Subcutaneous abdominal adipose tissue (tissue), 5 donors: ENCODE measurements around the gene EYS.

Experiments
- H3K27ac ChIP-seq: one replicate; pipeline ENCODE4 v1.7.0; 2013; ENCODE audit warnings: low read depth, mild to moderate bottlenecking, inconsistent platforms, low read length, moderate library complexity
- H3K27me3 ChIP-seq, 5 donors: one replicate each; pipeline ENCODE4 v1.7.0; 2013; ENCODE audit warnings: low read length in 5 of 5, inconsistent platforms in 1 of 5; ENCODE audit not compliant: control insufficient read depth in 5 of 5, insufficient read depth in 4 of 5
- H3K36me3 ChIP-seq, 5 donors: one replicate each; pipeline ENCODE4 v1.7.0; 2013; ENCODE audit warnings: low read length in 5 of 5; ENCODE audit not compliant: control insufficient read depth in 5 of 5, insufficient read depth in 5 of 5
- H3K4me1 ChIP-seq, 5 donors: one replicate each; pipeline ENCODE4 v1.7.0; 2013; ENCODE audit warnings: low read length in 5 of 5, mild to moderate bottlenecking in 3 of 5, moderate library complexity in 1 of 5; ENCODE audit not compliant: control insufficient read depth in 5 of 5, insufficient read depth in 5 of 5
- H3K4me3 ChIP-seq, 5 donors: one replicate each; pipeline ENCODE4 v1.7.0; 2013; ENCODE audit warnings: low read length in 5 of 5, low read depth in 1 of 5
- H3K9ac ChIP-seq, 5 donors: one replicate each; pipeline ENCODE4 v1.7.0; 2013; ENCODE audit warnings: low read length in 5 of 5, mild to moderate bottlenecking in 4 of 5, moderate library complexity in 3 of 5
- H3K9me3 ChIP-seq, 5 donors: one replicate each; pipeline ENCODE4 v1.7.0; 2013; ENCODE audit warnings: low read length in 5 of 5; ENCODE audit not compliant: control insufficient read depth in 5 of 5
- donor health status: healthy.
- donor health status: healthy.
- donor health status: healthy.
- donor health status: healthy.
- donor health status: healthy.

Gene EYS

GRCh38 chr6:63795826-63796225 lies 1911.2 kb downstream of the EYS start:
- no peaks in the 10 kb centered on the region for H3K36me3 ChIP-seq
- peaks cover 0 to 3% (median 0%) of the 10 kb centered on the region in 5 donors for H3K4me1 ChIP-seq
- H3K27me3 ChIP-seq = no peaks in the 10 kb centered on the region
- no peaks in the 10 kb centered on the region for H3K9me3 ChIP-seq
- H3K27ac ChIP-seq = no peak overlapping the region
- H3K4me3 ChIP-seq = no peak overlapping the region
- no peak overlapping the region for H3K9ac ChIP-seq

- H3K9ac ChIP-seq = no peak overlapping the region
- no peaks in the 10 kb centered on the region for H3K9me3 ChIP-seq
- H3K27ac ChIP-seq = no peak overlapping the region
- H3K36me3 ChIP-seq = no peaks in the 10 kb centered on the region
- H3K27me3 ChIP-seq = no peaks in the 10 kb centered on the region
- no peak overlapping the region for H3K4me3 ChIP-seq
- H3K4me1 ChIP-seq = peaks cover 0 to 3% (median 0%) of the 10 kb centered on the region in 5 donors
Measured at GRCh38 chr6:63795006-63795405, 1912.0 kb downstream of the EYS start.

GRCh38 chr6:63793465-63794137 lies 1913.4 kb downstream of the EYS start:
- Histone ChIP-seq H3K9ac (no peak overlapping the region), H3K4me1 (peaks cover 0 to 3% (median 0%) of the 10 kb centered on the region in 5 donors), H3K4me3 (no peak overlapping the region), H3K27me3 (no peaks in the 10 kb centered on the region), H3K27ac (no peak overlapping the region), H3K36me3 (peaks cover 0 to 6% (median 0%) of the 10 kb centered on the region in 5 donors), H3K9me3 (no peaks in the 10 kb centered on the region)

GRCh38 chr6:63792736-63793464 lies 1914.1 kb downstream of the EYS start:
- H3K4me3 ChIP-seq = no peak overlapping the region
- H3K27ac ChIP-seq = no peak overlapping the region
- no peaks in the 10 kb centered on the region for H3K4me1 ChIP-seq
- no peak overlapping the region for H3K9ac ChIP-seq
- H3K36me3 ChIP-seq = peaks cover 0 to 8% (median 0%) of the 10 kb centered on the region in 5 donors
- no peaks in the 10 kb centered on the region for H3K27me3 ChIP-seq
- H3K9me3 ChIP-seq = no peaks in the 10 kb centered on the region

- H3K4me3 ChIP-seq = no peak overlapping the region
- H3K9ac ChIP-seq = no peak overlapping the region
- no peaks in the 10 kb centered on the region for H3K27me3 ChIP-seq
- H3K36me3 ChIP-seq = peaks cover 0 to 8% (median 1%) of the 10 kb centered on the region in 5 donors
- H3K9me3 ChIP-seq = no peaks in the 10 kb centered on the region
- H3K4me1 ChIP-seq = no peaks in the 10 kb centered on the region
- no peak overlapping the region for H3K27ac ChIP-seq
Measured at GRCh38 chr6:63790334-63790733, 1916.7 kb downstream of the EYS start.

GRCh38 chr6:63789699-63790098 lies 1917.3 kb downstream of the EYS start:
- Histone ChIP-seq H3K9ac (no peak overlapping the region), H3K27ac (no peak overlapping the region), H3K36me3 (peaks cover 0 to 8% (median 3%) of the 10 kb centered on the region in 5 donors), H3K4me1 (no peaks in the 10 kb centered on the region), H3K9me3 (no peaks in the 10 kb centered on the region), H3K4me3 (no peak overlapping the region), H3K27me3 (no peaks in the 10 kb centered on the region)

GRCh38 chr6:63788569-63788968 lies 1918.5 kb downstream of the EYS start:
- Histone ChIP-seq H3K9ac (no peak overlapping the region), H3K27ac (no peak overlapping the region), H3K36me3 (peaks cover 0 to 8% (median 3%) of the 10 kb centered on the region in 5 donors), H3K9me3 (no peaks in the 10 kb centered on the region), H3K4me1 (no peaks in the 10 kb centered on the region), H3K27me3 (no peaks in the 10 kb centered on the region), H3K4me3 (no peak overlapping the region)

GRCh38 chr6:63787021-63787420 lies 1920.0 kb downstream of the EYS start:
- Histone ChIP-seq H3K4me1 (no peaks in the 10 kb centered on the region), H3K9ac (no peak overlapping the region), H3K27me3 (no peaks in the 10 kb centered on the region), H3K4me3 (no peak overlapping the region), H3K36me3 (peaks cover 0 to 8% (median 3%) of the 10 kb centered on the region in 5 donors), H3K9me3 (no peaks in the 10 kb centered on the region), H3K27ac (no peak overlapping the region)

GRCh38 chr6:63785006-63785405 lies 1922.0 kb downstream of the EYS start:
- no peaks in the 10 kb centered on the region for H3K4me1 ChIP-seq
- no peak overlapping the region for H3K9ac ChIP-seq
- H3K27ac ChIP-seq = no peak overlapping the region
- H3K4me3 ChIP-seq = no peak overlapping the region
- peaks cover 0 to 8% (median 3%) of the 10 kb centered on the region in 5 donors for H3K36me3 ChIP-seq
- no peaks in the 10 kb centered on the region for H3K9me3 ChIP-seq
- no peaks in the 10 kb centered on the region for H3K27me3 ChIP-seq

GRCh38 chr6:63783096-63783495 lies 1923.9 kb downstream of the EYS start:
- H3K4me1 ChIP-seq = no peaks in the 10 kb centered on the region
- no peaks in the 10 kb centered on the region for H3K27me3 ChIP-seq
- H3K27ac ChIP-seq = no peak overlapping the region
- H3K9ac ChIP-seq = no peak overlapping the region
- no peak overlapping the region for H3K4me3 ChIP-seq
- H3K36me3 ChIP-seq = peaks cover 0 to 8% (median 0%) of the 10 kb centered on the region in 5 donors
- H3K9me3 ChIP-seq = no peaks in the 10 kb centered on the region
